Right lobe of liver (tissue), 6 donors: ENCODE results near the gene UNC5C. TPM values are rescaled to one million over a fixed set of nuclear protein-coding genes. Genes with fewer than 3 reads are reported as not detected.
A peak's percentile ranks its signal among the peaks of the same experiment; 100 is the strongest.

Experiments
- ATAC-seq, 4 donors: fragments of 200-7000 bp; cut with Tn5 transposase; one replicate each; pipeline ENCODE4 v1.9.1; 2020; ENCODE audit warnings: mild to moderate bottlenecking in 4 of 4, moderate library complexity in 4 of 4
- DNase-seq, 3 donors: peaks; one replicate each; pipeline ENCODE4 v3.0.0-alpha.2; 2020
- H3K27ac ChIP-seq, 3 donors: fragments of 200-600 bp; one replicate each; pipeline ENCODE4 v1.8.0; 2022
- H3K27me3 ChIP-seq, 2 donors: fragments of 200-600 bp; one replicate each; pipeline ENCODE4 v1.8.0; 2022
- H3K36me3 ChIP-seq, 4 donors: fragments of 200-600 bp; sonication (generic) in 1 of 4; one replicate each; pipeline versions ENCODE4 v1.5.1 to v1.8.0; 2017 to 2022; ENCODE audit warnings: control low read depth in 1 of 4
- H3K4me1 ChIP-seq, 4 donors: fragments of 200-600 bp; sonication (generic) in 1 of 4; one replicate each; pipeline versions ENCODE4 v1.5.1 to v1.8.0; 2017 to 2022; ENCODE audit warnings: control low read depth in 1 of 4
- H3K4me3 ChIP-seq, 3 donors: fragments of 200-600 bp; one replicate each; pipeline ENCODE4 v1.8.0; 2022
- H3K9me3 ChIP-seq, 4 donors: fragments of 200-600 bp; sonication (generic) in 1 of 4; one replicate each; pipeline versions ENCODE4 v1.5.1 to v1.8.0; 2017 to 2022; ENCODE audit warnings: control low read depth in 1 of 4
- POLR2A ChIP-seq: fragments of 450-650 bp; IDR thresholded peaks from one replicate; pipeline ENCODE4 v1.6.1; 2017; ENCODE audit warnings: antibody characterized with exemption, mild to moderate bottlenecking
- WGBS: methylation state at CpG from one replicate; pipeline ENCODE4 v1.1.6; 2018; ENCODE audit warnings: low coverage, low lambda C conversion rate; ENCODE audit not compliant: insufficient coverage; ENCODE audit errors: missing lambda C conversion rate; 5-methylcytosine and 5-hydroxymethylcytosine counted together
- intact Hi-C, 2 donors: fragments of 100-400 bp; cut with DNase I; formaldehyde crosslinking; loops; one replicate each; pipeline versions ENCODE4 v1.11.2 to v1.14.1; 2022
- total RNA-seq, 6 experiments: library from RNA; depleted of rRNA in 2 of 6; stranded (reverse); fragments of >200 nt in 2 of 6; fragmentation: NEBNext Ultra II Directional in 3 of 6; extraction: Animal tissue kit (Norgen Biotek cat#: 25700) in 3 of 6; gene quantifications; one replicate each; pipeline versions ENCODE4 v1.1.0 to v1.2.4, GENCODE V29; 2016 to 2023
- TF ChIP-seq, protein P1 (sequence below), 4 donors: fragments of 200-600 bp in 3 of 4; fragments of 450-650 bp in 1 of 4; IDR thresholded peaks; one replicate each; pipeline versions ENCODE4 v1.5.1 to v1.8.0; 2016 to 2022; ENCODE audit warnings: antibody characterized with exemption in 4 of 4, mild to moderate bottlenecking in 2 of 4
- donor health status: DM: no; HTN: yes; CAD: no.
- donor health status: DM: no; HTN: no; CAD: no.
- donor health status: DM: no; HTN: no; CAD: no.
- donor health status: DM: no; HTN: yes; CAD: no.
- donor health status: DM: no; HTN: yes; CAD: no.

UNC5C gene
- total RNA-seq, 6 experiments from 2014 or later = 0.50 to 0.71 (median 0.63) TPM

DNA sequence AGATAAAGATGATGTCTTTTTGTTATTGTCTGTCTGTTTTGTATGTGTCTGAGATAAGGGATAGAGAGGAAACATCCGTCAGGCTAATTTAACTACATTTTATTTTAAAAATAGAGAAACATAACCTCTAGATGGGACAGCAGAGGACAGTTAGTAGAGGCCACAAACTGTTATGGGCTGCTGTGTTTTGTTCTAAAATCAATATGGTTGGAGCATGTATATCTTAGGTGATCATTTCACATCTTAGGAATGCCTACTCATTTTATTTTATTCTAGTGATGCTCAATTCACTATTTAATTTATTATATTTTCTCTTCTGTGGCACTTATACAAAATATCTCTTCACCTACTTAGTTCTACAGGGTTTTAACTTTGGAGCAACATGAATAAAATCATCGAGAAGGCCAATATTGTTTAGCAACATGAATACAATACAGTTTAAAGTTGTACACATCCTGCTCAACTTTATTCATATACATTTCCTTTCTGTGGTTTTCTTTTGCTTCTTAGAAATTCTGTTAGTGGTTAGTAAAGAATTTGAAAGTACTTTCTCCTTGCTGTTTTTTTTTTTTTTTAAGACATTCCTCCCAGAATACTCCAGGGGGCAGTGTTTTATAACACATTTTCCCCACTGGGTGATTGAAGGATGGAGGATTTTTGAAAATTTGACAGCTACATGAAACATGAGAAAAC, 392.9 kb downstream of the UNC5C start:
- H3K27ac ChIP-seq = no peak overlapping the region
- no peaks in the 10 kb centered on the region for H3K27me3 ChIP-seq
- ATAC-seq (peak in 2 of 4 donors; percentile 47 to 50), DNase-seq (no peak)
- no peak overlapping the region for H3K4me3 ChIP-seq
- no peaks in the 10 kb centered on the region for H3K9me3 ChIP-seq
- WGBS = 43% methylated on average over 2 of the region's 2 CpGs
- TF ChIP-seq POLR2A = no peak
- TF ChIP-seq, protein P1, sequence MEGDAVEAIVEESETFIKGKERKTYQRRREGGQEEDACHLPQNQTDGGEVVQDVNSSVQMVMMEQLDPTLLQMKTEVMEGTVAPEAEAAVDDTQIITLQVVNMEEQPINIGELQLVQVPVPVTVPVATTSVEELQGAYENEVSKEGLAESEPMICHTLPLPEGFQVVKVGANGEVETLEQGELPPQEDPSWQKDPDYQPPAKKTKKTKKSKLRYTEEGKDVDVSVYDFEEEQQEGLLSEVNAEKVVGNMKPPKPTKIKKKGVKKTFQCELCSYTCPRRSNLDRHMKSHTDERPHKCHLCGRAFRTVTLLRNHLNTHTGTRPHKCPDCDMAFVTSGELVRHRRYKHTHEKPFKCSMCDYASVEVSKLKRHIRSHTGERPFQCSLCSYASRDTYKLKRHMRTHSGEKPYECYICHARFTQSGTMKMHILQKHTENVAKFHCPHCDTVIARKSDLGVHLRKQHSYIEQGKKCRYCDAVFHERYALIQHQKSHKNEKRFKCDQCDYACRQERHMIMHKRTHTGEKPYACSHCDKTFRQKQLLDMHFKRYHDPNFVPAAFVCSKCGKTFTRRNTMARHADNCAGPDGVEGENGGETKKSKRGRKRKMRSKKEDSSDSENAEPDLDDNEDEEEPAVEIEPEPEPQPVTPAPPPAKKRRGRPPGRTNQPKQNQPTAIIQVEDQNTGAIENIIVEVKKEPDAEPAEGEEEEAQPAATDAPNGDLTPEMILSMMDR (IDR thresholded peaks at IDR 0.05) = peak; percentile 32 to 65 (median 60)
- intact Hi-C loops = no loop called here
- H3K4me1 ChIP-seq = no peaks in the 10 kb centered on the region
- H3K36me3 ChIP-seq = no peaks in the 10 kb centered on the region

DNA sequence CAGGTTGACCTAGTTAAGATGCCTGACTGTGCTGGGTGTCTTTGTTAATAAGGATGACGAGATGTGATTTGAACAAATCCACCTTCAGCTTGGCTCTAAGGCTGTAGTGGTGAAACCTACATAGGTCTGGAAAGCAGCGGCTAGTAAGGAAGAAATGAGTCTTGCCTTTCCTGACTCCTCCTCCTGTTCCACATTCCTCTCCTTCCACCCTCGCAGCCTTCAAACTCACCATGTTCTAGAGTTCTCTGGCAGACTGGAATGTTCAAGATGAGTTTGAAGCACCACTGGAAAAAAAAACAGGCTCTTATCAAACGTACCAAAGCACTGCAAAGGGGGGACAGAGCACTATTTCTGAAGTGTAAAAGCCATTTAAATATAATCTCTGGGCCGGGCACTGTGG, 395.6 kb downstream of the UNC5C start:
- Histone ChIP-seq H3K27me3 (no peaks in the 10 kb centered on the region), H3K27ac (no peak overlapping the region), H3K4me1 (no peaks in the 10 kb centered on the region), H3K9me3 (no peaks in the 10 kb centered on the region), H3K36me3 (no peaks in the 10 kb centered on the region), H3K4me3 (no peak overlapping the region)
- no peak for DNase-seq
- 57% methylated on average over 5 of the region's 5 CpGs for WGBS
- TF ChIP-seq POLR2A = no peak
- TF ChIP-seq, protein P1 (IDR thresholded peaks at IDR 0.05) = no peak
- ATAC-seq = no peak
- intact Hi-C loops = no loop called here

- no peaks in the 10 kb centered on the region for H3K27me3 ChIP-seq
- no peaks in the 10 kb centered on the region for H3K4me1 ChIP-seq
- intact Hi-C loops = no loop called here
- WGBS = 48% methylated on average over 3 of the region's 3 CpGs
- no peak for TF ChIP-seq POLR2A
- TF ChIP-seq, protein P1 (IDR thresholded peaks at IDR 0.05) = no peak
- no peak overlapping the region for H3K27ac ChIP-seq
- DNase-seq (no peak), ATAC-seq (no peak)
- H3K4me3 ChIP-seq = no peak overlapping the region
- no peaks in the 10 kb centered on the region for H3K9me3 ChIP-seq
- H3K36me3 ChIP-seq = no peaks in the 10 kb centered on the region
These were observed 397.5 kb downstream of the UNC5C start for GRCh38 chr4:95151255-95151654.

GRCh38 chr4:95142932-95143331, 405.8 kb downstream of the UNC5C start:
- ATAC-seq (no peak), DNase-seq (no peak)
- intact Hi-C loops = no loop called here
- no peaks in the 10 kb centered on the region for H3K4me1 ChIP-seq
- TF ChIP-seq, protein P1 (IDR thresholded peaks at IDR 0.05) = no peak
- TF ChIP-seq POLR2A = no peak
- no peaks in the 10 kb centered on the region for H3K36me3 ChIP-seq
- WGBS = 59% methylated on average over 4 of the region's 4 CpGs
- H3K9me3 ChIP-seq = no peaks in the 10 kb centered on the region
- H3K4me3 ChIP-seq = no peak overlapping the region
- H3K27me3 ChIP-seq = no peaks in the 10 kb centered on the region
- H3K27ac ChIP-seq = no peak overlapping the region
